ENCODE results near the gene GPRC5B.

Gene GPRC5B

DNA sequence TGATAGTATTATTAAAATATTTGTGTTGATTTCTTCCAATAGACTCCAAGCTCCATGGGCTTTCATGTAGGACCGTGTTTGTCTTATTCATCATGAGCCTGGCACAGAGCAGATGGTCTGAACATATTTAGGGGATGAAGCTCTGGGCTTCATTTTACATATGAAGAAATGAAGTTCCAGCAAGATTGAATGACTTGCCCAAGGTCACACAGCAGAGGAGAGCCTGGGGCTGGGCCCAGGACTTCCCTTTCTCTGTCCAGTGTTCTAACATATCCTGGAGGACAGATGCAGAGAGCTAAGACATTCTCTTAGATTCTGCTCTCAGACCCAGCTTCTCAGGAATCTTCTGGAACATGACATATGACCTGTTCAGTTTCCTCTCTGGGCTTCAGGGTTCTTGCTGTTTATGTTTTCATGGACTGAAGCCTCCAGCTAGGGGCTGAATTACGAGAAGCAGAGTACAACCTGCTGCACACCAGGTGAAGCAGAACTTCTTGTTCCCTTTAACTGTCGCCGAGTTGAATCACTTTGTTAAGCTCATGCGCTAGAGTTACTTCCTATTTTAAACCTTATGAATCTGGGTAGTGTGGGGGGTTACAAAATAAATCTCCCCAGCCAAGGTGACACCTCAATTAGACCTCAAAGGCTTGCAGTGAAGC is 53.6 kb downstream of the GPRC5B start:
- no peaks in the 10 kb centered on the region for H3K27me3 ChIP-seq (ENCODE audit: insufficient read depth, low read depth)
- H3K4me2 ChIP-seq, result no peak overlapping the region
- H3K27ac ChIP-seq, result no peak overlapping the region
- no peak overlapping the region for H3K9ac ChIP-seq
- TF ChIP-seq, protein P1, sequence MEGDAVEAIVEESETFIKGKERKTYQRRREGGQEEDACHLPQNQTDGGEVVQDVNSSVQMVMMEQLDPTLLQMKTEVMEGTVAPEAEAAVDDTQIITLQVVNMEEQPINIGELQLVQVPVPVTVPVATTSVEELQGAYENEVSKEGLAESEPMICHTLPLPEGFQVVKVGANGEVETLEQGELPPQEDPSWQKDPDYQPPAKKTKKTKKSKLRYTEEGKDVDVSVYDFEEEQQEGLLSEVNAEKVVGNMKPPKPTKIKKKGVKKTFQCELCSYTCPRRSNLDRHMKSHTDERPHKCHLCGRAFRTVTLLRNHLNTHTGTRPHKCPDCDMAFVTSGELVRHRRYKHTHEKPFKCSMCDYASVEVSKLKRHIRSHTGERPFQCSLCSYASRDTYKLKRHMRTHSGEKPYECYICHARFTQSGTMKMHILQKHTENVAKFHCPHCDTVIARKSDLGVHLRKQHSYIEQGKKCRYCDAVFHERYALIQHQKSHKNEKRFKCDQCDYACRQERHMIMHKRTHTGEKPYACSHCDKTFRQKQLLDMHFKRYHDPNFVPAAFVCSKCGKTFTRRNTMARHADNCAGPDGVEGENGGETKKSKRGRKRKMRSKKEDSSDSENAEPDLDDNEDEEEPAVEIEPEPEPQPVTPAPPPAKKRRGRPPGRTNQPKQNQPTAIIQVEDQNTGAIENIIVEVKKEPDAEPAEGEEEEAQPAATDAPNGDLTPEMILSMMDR (conservative IDR thresholded peaks at IDR 0.05; ENCODE audit: low read depth, low read length), result no peak
- H2AFZ ChIP-seq (ENCODE audit: low read depth), result no peak overlapping the region
- no peak overlapping the region for H3K4me3 ChIP-seq (IDR thresholded peaks at IDR 0.05; ENCODE audit: insufficient read depth, low read depth, low read length)
- no peaks in the 10 kb centered on the region for H4K20me1 ChIP-seq (ENCODE audit: insufficient read depth)
- no peaks in the 10 kb centered on the region for H3K4me1 ChIP-seq (ENCODE audit: low read depth, poor library complexity, severe bottlenecking)
- H3K36me3 ChIP-seq (ENCODE audit: insufficient read depth), result no peaks in the 10 kb centered on the region
- no peaks in the 10 kb centered on the region for H3K79me2 ChIP-seq (ENCODE audit: insufficient read depth, low read depth)

DNA sequence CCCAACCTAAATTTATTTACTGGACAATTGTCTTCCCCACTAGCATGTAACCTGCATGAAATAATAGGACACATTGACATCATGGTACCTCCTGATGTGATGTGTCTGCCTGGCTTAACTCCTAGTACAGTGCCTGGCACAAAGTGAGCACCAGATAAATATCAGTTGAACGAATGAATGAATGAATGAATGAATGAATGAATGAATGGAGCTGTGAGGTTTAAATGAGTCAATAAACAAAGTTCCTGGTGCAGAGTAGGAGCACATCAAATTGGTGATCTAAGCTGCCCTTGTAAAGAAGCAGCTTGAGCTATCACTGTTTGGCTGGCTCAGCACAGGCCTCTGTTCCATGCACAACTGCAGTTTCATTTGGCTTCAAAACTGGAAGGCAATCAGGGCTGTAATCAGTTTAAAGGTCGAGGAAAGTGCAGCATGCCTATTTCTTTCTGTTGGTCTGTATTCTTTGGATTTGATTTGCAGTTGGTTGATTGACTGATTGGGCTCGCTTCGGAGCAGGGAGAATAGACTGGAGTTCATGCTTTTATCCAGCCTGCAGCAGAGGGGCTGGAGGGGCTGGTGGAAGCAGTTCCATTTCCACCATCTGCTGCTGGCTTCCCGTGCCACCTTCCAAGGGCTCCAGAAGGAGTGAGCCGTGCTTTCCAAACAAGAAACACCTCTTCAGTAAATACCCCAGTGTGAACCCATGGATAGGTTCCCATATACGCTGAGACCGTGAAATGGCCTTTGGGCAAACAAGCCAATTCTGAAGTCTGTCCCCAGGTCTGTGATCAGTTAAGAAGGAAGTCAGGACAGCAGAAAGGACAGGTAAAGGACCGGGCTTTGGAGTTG is 54.6 kb downstream of the GPRC5B start:
- no peak overlapping the region for H3K27ac ChIP-seq
- H3K4me2 ChIP-seq, result no peak overlapping the region
- TF ChIP-seq, protein P1 (conservative IDR thresholded peaks at IDR 0.05; ENCODE audit: low read depth, low read length), result no peak

DNA sequence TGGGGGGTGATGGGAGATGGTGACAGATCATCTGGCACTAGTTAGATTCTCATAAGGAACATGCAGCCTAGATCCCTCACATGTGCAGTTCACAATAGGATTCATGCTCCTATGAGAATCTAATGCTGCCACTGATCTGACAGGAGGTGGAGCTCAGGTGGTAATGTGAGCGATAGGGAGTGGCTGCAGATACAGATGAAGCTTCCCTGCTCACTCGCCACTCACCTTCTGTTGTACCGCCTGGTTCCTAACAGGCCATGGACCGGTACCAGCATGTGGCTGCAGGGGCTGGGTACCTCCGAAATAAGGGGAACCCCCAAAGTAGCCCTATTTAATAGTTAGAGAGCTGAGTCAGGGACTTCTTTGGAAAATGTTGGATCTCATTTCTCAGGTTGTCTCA is 60.4 kb downstream of the GPRC5B start:
- Histone ChIP-seq H3K79me2 (ENCODE audit: insufficient read depth, low read depth) (no peaks in the 10 kb centered on the region), H4K20me1 (ENCODE audit: insufficient read depth) (no peaks in the 10 kb centered on the region), H3K27ac (no peak overlapping the region), H3K4me1 (ENCODE audit: low read depth, poor library complexity, severe bottlenecking) (no peaks in the 10 kb centered on the region), H2AFZ (ENCODE audit: low read depth) (no peak overlapping the region), H3K27me3 (ENCODE audit: insufficient read depth, low read depth) (no peaks in the 10 kb centered on the region), H3K4me2 (no peak overlapping the region), H3K36me3 (ENCODE audit: insufficient read depth) (no peaks in the 10 kb centered on the region), H3K4me3 (IDR thresholded peaks at IDR 0.05; ENCODE audit: insufficient read depth, low read depth, low read length) (no peak overlapping the region), H3K9ac (no peak overlapping the region)
- TF ChIP-seq, protein P1 (conservative IDR thresholded peaks at IDR 0.05; ENCODE audit: low read depth, low read length), result no peak

More for the DNA sequence above, 54.6 kb downstream of the GPRC5B start:
- H3K36me3 ChIP-seq (ENCODE audit: insufficient read depth), result no peaks in the 10 kb centered on the region
- H3K4me3 ChIP-seq (IDR thresholded peaks at IDR 0.05; ENCODE audit: insufficient read depth, low read depth, low read length), result no peak overlapping the region
- no peak overlapping the region for H3K9ac ChIP-seq
- H4K20me1 ChIP-seq (ENCODE audit: insufficient read depth), result no peaks in the 10 kb centered on the region
- no peaks in the 10 kb centered on the region for H3K4me1 ChIP-seq (ENCODE audit: low read depth, poor library complexity, severe bottlenecking)
- no peak overlapping the region for H2AFZ ChIP-seq (ENCODE audit: low read depth)
- no peaks in the 10 kb centered on the region for H3K79me2 ChIP-seq (ENCODE audit: insufficient read depth, low read depth)
- no peaks in the 10 kb centered on the region for H3K27me3 ChIP-seq (ENCODE audit: insufficient read depth, low read depth)

DNA sequence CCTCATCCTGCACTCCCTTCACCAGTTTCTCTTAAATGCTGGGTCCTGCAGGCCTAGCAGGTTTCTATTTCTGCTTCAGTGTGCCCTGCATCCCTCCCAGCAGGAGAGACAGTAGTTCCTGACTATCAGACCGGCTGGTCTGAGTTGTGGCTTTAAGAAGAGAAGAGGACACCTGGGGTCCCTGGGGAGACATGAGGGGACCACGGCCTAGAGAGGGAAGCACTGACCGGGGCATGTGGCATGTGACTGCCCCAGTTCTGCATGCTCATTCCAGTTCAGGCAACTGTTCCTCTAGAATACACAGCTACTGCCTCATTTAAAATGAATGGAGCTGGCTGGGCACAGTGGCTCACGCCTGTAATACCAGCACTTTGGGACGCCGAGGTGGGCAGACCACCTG is 61.3 kb downstream of the GPRC5B start:
- Histone ChIP-seq H4K20me1 (ENCODE audit: insufficient read depth) (no peaks in the 10 kb centered on the region), H3K27me3 (ENCODE audit: insufficient read depth, low read depth) (no peaks in the 10 kb centered on the region), H3K27ac (no peak overlapping the region), H3K4me2 (no peak overlapping the region), H2AFZ (ENCODE audit: low read depth) (no peak overlapping the region), H3K36me3 (ENCODE audit: insufficient read depth) (no peaks in the 10 kb centered on the region), H3K4me3 (IDR thresholded peaks at IDR 0.05; ENCODE audit: insufficient read depth, low read depth, low read length) (no peak overlapping the region), H3K9ac (no peak overlapping the region), H3K4me1 (ENCODE audit: low read depth, poor library complexity, severe bottlenecking) (no peaks in the 10 kb centered on the region), H3K79me2 (ENCODE audit: insufficient read depth, low read depth) (no peaks in the 10 kb centered on the region)
- TF ChIP-seq, protein P1 (conservative IDR thresholded peaks at IDR 0.05; ENCODE audit: low read depth, low read length), result no peak

Measured in KMS-11 (cell line).